ENCODE results near the gene SPATS2. TPM values are rescaled to one million over a fixed set of nuclear protein-coding genes. Genes with fewer than 3 reads are reported as not detected.

The SPATS2 gene
- total and polyA plus RNA-seq, 7 donors, result 4.4 to 10.6 (median 9.1) TPM

DNA sequence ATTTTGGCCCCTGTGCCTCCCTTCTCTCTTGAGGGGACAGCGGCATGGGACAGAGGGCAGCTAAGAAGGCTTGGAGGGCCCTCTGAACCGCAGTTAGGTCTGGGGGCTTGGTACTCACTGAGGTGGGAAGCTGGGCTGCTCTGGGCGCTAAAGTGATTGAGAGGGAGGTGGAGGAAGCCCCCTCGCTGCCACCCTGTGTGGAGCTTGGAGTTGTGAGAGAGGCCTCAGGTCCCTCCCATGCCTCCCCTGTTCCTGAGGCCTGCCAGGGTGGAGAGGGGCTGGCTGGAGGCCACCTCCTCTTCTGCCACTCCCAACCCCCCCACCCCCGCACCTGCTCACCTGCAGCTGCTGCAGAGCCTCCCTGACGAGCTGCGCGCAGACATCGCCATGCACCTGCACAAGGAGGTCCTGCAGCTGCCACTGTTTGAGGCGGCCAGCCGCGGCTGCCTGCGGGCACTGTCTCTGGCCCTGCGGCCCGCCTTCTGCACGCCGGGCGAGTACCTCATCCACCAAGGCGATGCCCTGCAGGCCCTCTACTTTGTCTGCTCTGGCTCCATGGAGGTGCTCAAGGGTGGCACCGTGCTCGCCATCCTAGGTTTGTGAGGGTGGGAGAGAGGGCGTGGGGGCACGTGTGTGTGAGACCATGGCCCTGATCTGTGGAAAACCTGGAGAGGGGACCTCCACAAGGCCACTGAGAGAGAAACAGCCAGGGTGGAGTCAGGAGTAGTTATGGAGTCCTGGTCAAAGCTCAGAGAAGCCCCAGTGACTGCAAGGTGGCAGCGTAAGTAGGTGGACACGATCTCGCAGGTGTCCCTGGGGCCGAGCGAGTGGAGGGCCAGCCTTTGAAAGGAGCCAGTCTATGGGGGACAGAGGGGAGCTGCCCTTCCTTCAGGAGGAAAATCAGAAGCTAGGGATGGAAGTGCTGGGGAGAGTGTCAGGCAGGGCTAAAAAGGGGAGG, 182.8 kb downstream of the SPATS2 start:
- no peaks in the 10 kb centered on the region for H3K9me3 ChIP-seq
- peaks cover 19% of the 10 kb centered on the region for H3K4me1 ChIP-seq
- peak overlapping the region; percentile 60 for H3K4me3 ChIP-seq
- H3K27me3 ChIP-seq (ENCODE audit: insufficient read depth in 3 of 3, low read length in 2 of 3), result peaks cover 0 to 31% (median 0%) of the 10 kb centered on the region in 3 donors
- ATAC-seq (no peak), DNase-seq (no peak)
- 93 to 95% (median 95%) methylated on average over 26 to 28 of the region's 28 CpGs for WGBS, 3 donors
- intact Hi-C loops (cut with DNase I), result loop anchor here in 1 of 2 donors (5.0 kb wide), 1 partner anchor 32 kb away; no protein-coding TSS in a partner anchor
- H3K27ac ChIP-seq, result no peak overlapping the region
- no peak for TF ChIP-seq CTCF (IDR thresholded peaks at IDR 0.05)
- no peaks in the 10 kb centered on the region for H3K36me3 ChIP-seq (ENCODE audit: insufficient read depth in 1 of 2, low read depth in 1 of 2)

DNA sequence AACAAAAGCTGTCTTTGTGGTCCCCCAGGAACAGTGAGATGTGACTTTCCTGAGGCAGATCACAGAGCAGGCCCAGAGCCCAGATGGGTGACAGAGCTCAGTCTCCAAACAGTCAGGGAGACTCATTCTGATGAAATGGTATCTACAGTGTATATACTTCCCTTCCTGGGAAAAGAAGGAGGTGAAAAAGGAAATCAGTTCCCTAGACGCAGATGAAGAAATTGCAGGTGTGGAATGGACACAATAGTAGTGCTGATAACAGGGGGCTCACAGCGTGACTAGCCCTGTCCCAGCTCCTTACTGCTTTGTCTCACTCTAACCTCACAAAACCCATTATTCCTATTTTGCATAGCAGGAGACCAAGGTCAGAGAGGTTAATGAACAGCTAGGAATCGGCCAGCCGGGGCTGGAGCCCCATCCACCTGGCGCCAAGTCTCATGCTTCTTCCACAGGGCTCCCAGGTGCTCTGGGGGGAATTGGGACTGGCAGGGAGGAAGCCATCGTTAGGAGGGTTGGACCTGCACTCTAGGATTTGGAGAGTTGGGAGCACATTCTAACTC, 183.5 kb downstream of the SPATS2 start:
- 80 to 87% (median 83%) methylated on average over 6 of the region's 6 CpGs for WGBS, 3 donors
- no peak for ATAC-seq

DNA sequence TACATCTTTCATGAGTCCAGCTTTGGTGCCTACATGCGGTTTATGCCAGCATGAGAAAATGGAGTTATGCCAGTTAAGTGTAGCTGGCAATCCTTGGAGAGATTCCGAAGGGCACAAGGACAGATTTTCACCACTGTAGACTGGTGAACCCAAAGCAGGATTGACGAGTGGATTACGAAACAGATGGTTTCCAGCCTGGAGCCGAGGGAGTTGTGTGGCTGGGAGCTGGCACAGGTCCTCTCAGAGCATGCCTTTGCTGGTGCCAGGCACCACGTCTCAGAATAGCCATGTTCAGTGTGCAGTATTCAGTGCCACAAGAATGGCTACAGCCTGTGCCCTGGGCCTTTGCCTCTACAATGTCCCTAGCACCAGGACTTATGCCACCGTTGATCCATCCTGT, 184.8 kb downstream of the SPATS2 start:
- H3K4me3 ChIP-seq, result no peak overlapping the region
- peak; percentile 77 to 90 (median 88) for ATAC-seq
- intact Hi-C loops (cut with DNase I), result no loop called here
- H3K9me3 ChIP-seq, result no peaks in the 10 kb centered on the region
- no peak for TF ChIP-seq CTCF (IDR thresholded peaks at IDR 0.05)
- H3K4me1 ChIP-seq, result peaks cover 19% of the 10 kb centered on the region
- DNase-seq, result peak; percentile 59 to 84
- WGBS, 3 donors, result 23 to 36% (median 32%) methylated on average over 7 of the region's 7 CpGs
- H3K36me3 ChIP-seq (ENCODE audit: insufficient read depth in 1 of 2, low read depth in 1 of 2), result peaks cover 0 to 16% of the 10 kb centered on the region in 2 donors
- peak overlapping the region; percentile 58 for H3K27ac ChIP-seq
- H3K27me3 ChIP-seq (ENCODE audit: insufficient read depth in 3 of 3, low read length in 2 of 3), result peaks cover 0 to 16% (median 0%) of the 10 kb centered on the region in 3 donors

More for the DNA sequence above, 183.5 kb downstream of the SPATS2 start:
- Histone ChIP-seq H3K27ac (no peak overlapping the region), H3K4me3 (no peak overlapping the region), H3K4me1 (peaks cover 19% of the 10 kb centered on the region), H3K27me3 (ENCODE audit: insufficient read depth in 3 of 3, low read length in 2 of 3) (peaks cover 0 to 27% (median 0%) of the 10 kb centered on the region in 3 donors), H3K9me3 (no peaks in the 10 kb centered on the region), H3K36me3 (ENCODE audit: insufficient read depth in 1 of 2, low read depth in 1 of 2) (peaks cover 0 to 4% of the 10 kb centered on the region in 2 donors)
- intact Hi-C loops (cut with DNase I), result no loop called here
- no peak for TF ChIP-seq CTCF (IDR thresholded peaks at IDR 0.05)
- peak in 1 of 2 donors; percentile 17 for DNase-seq

- ATAC-seq (peak in 1 of 4 donors; percentile 1), DNase-seq (peak in 1 of 2 donors; percentile 10)
- H3K4me1 ChIP-seq, result peaks cover 19% of the 10 kb centered on the region
- peak overlapping the region; percentile 58 for H3K27ac ChIP-seq
- no peak overlapping the region for H3K4me3 ChIP-seq
- peaks cover 0 to 20% of the 10 kb centered on the region in 2 donors for H3K36me3 ChIP-seq (ENCODE audit: insufficient read depth in 1 of 2, low read depth in 1 of 2)
- H3K9me3 ChIP-seq, result no peaks in the 10 kb centered on the region
- H3K27me3 ChIP-seq (ENCODE audit: insufficient read depth in 3 of 3, low read length in 2 of 3), result peaks cover 0 to 12% (median 0%) of the 10 kb centered on the region in 3 donors
- intact Hi-C loops (cut with DNase I), result no loop called here
- WGBS, 3 donors, result 59 to 60% (median 59%) methylated on average over 9 of the region's 9 CpGs
- TF ChIP-seq CTCF (IDR thresholded peaks at IDR 0.05), result no peak
Measured at GRCh38 chr12:49552425-49552824, 185.2 kb downstream of the SPATS2 start.
